ENCODE results near the gene ASS1. TPM values are rescaled to one million over a fixed set of nuclear protein-coding genes. Genes with fewer than 3 reads are reported as not detected.
A peak's percentile ranks its signal among the peaks of the same experiment; 100 is the strongest.

ASS1 gene
- total RNA-seq, 1 donor from 2014 or later = 73.1 TPM

DNA sequence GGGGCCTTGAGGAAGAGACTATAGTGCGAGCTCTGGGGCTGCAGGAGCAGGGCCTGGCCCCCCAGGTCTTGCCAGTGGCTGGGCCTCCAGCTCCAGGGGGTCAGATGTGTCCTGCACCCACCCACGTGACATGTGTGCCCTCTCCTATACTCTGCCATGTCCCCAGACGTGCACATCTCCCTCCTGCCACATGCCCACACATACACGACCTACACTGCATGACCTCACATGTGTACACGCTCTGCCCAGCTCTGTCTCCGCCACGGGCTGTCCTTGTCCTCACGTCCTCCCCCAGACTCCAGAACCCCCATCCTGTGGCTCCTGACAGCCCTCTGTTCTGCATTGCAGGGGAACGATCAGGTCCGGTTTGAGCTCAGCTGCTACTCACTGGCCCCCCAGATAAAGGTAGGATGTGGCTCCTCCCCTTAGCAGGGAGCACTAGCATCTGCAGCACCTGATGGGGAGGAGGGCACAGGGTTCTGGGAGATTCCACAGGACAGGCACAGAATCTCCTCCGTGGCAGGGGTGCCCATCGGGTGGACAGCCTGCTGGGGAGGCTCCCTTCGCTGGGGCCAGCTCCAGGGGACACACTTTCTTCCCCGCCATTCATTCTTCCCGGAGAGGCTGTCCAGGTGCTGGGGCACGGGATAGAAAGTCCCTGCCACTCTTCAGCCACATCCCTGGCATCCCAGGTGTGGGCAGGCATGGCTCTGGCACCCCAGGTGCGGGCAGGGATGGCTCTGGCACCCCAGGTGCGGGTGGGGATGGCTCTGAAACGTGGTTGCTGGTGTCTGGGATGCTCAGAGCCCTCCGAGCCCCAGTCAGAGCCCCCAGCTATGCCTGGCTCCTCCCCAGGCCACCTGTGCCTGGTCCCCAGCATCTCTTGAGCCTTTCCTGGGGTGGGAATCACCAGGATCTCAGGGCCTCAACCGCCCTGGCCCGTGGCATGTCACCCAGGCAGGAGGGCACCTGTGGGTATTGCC lies 19.3 kb downstream of the ASS1 start:
- intact Hi-C loops (cut with DNase I) = no loop called here
- ATAC-seq (no peak), DNase-seq (ENCODE audit: low spot score) (no peak)

DNA sequence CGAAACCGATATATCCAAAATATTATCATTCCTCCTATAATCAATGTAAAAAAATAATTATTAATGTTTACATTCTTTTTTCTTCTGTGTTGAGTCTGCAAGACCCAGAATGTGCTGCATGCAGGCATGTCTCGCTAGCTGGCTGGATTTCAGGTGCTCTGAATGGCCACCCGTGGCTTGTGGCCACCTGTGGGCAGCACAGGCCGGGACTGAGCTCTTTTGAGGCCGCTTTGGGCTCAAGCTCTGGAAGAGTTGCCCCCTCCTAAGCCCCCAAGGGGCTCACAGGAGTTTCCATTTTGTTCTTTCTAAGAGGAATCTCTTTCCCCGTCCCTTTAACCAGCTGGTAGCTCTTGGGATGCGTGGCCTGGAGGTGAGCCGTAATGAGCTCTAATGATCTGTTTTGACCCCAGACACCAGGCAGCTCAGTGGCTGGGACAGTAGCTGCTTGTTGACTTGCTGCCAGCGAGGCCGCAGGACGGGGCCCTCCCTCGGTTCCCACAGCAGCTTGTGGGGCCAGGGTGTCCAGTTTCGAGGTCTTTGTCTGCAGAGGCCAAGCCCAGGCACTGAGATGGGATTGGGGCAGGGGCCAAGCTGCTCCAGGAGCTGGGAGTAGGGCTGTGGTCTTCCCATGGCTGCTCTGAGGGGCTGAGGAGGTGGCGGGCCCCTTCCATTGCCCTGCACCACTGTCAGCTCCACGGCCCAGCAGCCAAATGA lies 20.8 kb downstream of the ASS1 start:
- no peak for ATAC-seq
- DNase-seq (ENCODE audit: low spot score) = no peak
- intact Hi-C loops (cut with DNase I) = no loop called here

DNA sequence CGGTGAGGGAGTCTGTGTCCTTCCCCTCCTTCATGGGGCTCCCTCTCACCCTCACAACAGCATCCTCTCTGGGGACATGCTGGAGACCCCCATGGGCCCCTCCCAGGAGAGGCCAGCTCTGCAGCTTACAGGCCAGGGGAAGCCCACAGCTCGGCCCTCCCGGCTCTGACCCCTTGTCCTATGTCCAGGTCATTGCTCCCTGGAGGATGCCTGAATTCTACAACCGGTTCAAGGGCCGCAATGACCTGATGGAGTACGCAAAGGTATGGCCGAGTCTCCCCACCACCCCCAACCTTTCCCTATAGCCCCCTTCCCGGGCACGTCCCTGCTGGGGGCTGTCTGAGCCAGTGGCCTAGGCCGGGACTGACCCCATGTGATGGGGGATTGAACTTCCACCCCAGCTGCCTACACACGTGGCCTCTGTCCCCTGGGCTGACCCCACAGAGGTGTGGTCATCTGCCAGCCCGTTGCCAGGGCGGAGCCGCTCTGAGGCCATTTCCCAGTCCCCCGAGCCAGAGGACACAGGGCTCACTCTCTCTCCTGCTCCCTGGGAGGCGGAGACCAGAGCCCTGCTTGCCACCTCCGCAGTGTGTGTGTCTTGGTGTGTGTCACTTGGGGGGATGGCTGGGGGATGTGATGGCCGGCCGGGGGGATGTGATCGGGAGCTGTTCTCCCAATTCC lies 21.9 kb downstream of the ASS1 start:
- ATAC-seq = no peak

GRCh38 chr9:130467316-130467715 lies 22.6 kb downstream of the ASS1 start:
- intact Hi-C loops (cut with DNase I) = no loop called here
- DNase-seq (ENCODE audit: low spot score) (no peak), ATAC-seq (no peak)

More for the DNA sequence above, 21.9 kb downstream of the ASS1 start:
- intact Hi-C loops (cut with DNase I) = no loop called here
- no peak for DNase-seq (ENCODE audit: low spot score)

DNA sequence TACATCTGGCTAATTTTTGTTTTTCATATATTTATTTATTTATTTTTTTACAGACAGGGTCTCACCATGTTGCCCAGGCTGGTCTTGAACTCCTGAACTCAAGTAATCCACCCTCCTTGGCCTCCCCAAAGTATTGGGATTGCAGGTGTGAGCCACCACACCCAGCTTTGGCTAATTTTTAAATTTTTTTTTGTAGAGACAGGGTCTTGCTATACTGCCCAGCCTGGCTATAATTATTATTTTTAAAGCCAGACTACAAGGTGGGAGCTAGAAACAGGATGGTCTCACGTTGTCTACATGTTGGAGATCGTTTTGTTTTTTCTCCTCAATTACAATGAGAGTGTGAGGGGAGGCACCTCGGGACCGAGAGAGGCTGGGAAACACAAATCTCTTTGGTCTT lies 23.8 kb downstream of the ASS1 start:
- ATAC-seq = no peak

DNA sequence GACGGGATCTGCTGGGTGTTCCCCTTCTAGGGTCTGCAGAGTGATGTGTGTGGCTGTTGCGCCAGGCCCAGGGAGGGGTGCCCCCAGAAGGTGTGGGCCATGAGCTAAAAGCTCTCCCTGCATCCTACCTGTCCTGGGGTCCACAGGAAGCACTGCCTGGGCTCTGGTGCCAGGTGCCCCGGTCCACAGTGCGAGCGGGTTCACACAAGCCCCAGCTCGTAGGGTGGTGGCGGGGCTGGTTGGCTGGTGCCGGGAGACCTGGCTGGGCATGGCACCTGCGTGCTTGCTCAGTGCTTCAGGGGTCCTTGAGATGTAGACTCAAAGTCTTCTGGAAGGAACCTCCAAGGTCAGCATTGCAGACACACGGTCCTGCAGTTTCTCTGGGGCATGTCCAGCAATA lies 25.5 kb downstream of the ASS1 start:
- DNase-seq (ENCODE audit: low spot score) (no peak), ATAC-seq (no peak)
- intact Hi-C loops (cut with DNase I) = no loop called here

More for the DNA sequence above, 23.8 kb downstream of the ASS1 start:
- DNase-seq (ENCODE audit: low spot score) = no peak
- intact Hi-C loops (cut with DNase I) = no loop called here

DNA sequence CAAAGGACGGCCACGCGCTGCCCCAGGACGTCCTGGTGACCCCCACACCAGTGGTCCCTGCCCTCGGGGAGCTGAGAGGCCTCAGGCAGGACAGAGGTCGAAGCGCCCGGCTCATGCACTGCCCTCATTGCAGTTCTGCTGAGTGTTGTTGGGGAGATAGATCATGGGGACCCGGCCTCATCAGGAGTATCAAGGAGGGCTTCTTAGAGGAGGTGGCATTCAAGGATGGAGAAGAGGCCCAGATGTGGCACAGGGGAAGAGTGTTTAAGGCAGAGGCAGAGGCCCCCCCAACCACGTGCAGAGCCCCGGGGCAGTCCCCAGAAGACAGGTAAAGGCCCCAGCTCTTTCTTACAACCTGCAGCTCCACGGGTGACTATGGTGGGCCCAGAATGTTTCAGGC lies 26.2 kb downstream of the ASS1 start:
- no peak for DNase-seq (ENCODE audit: low spot score)
- ATAC-seq = no peak
- intact Hi-C loops (cut with DNase I) = no loop called here

DNA sequence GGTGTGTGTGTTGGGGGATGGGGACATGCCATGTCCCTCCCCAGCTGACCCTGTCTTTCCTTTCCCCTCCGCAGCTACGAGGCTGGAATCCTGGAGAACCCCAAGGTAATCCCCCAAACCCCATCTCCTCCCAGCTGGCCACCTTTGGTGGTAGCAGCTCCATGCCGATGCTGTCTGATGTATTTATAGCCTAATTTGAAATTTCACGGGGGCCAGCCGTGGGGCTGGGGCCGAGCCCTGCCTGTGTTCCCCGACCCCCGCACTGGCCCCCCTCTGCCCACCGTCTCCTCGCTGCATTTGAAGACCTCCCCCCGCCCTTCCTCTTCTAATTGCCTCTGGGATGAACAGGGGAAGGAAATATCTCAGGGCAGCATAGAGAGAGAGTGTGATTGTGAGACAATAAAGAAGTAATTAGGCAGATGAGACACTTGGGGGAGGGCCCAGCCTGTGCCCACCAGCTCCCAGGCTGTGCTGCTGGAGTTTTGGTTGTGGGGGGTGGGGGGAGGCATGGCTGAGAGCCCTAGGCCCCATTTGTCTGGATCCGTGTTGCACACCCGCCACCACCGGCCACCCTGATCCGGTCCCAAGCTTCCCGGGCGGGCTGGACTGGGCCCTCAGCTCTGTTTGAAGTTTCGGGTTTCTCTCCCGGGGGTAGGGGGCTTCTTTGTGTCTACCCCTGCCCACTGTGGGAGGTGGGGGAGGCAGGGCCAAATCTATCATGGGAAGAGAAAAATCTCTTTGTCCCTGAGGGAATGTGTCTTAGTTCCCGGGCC lies 26.8 kb downstream of the ASS1 start:
- ATAC-seq = no peak
- intact Hi-C loops (cut with DNase I) = no loop called here
- DNase-seq (ENCODE audit: low spot score) = no peak

GRCh38 chr9:130472184-130472705 lies 27.5 kb downstream of the ASS1 start:
- intact Hi-C loops (cut with DNase I) = no loop called here
- no peak for DNase-seq (ENCODE audit: low spot score)
- ATAC-seq = peak; percentile 9

GRCh38 chr9:130473009-130473408 lies 28.2 kb downstream of the ASS1 start:
- DNase-seq (ENCODE audit: low spot score) = no peak
- ATAC-seq = no peak
- intact Hi-C loops (cut with DNase I) = no loop called here

DNA sequence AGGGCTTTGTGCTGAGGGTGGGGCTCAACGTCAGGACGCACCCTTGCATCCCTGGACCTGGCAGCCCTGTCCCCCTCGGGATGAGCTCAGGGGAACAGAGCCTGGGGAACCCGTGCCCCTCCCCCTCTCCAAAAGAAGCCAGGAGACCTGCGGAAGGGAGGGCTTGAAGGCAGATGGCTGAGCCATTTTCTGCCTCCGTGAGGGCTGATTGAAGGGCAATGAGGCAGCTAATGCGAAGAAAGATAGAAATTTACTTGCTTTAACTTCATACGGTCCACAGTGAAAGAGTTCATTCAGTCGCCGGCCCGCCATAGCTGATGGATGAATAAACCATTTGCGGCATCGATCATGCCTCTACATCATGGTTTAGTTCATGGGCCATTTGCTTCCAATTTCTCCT lies 28.8 kb downstream of the ASS1 start:
- intact Hi-C loops (cut with DNase I) = no loop called here
- no peak for DNase-seq (ENCODE audit: low spot score)

DNA sequence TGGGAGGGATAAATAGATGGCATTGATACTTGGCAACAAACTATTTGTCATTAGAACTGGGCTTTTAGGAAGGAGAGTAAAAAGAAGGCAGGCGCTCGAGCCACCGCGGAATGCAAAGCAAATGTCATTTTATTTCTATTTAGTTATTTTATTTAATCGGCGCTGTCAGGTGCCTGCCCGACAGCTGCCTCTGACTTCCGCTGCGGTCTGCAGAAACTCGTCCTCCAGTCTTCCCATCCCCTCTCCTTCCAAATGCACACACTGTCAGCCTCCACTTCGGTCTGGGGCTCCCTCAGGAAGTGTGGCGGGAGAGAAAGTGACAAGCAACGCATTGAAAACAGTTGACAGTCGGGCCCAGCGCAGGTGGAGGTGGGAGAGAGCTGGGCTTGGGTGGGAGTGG lies 29.3 kb downstream of the ASS1 start:
- DNase-seq (ENCODE audit: low spot score) = no peak
- no peak for ATAC-seq
- intact Hi-C loops (cut with DNase I) = no loop called here

More for the DNA sequence above, 28.8 kb downstream of the ASS1 start:
- ATAC-seq = no peak

- intact Hi-C loops (cut with DNase I) = no loop called here
- DNase-seq (ENCODE audit: low spot score) = no peak
- ATAC-seq = no peak
Observed at GRCh38 chr9:130476151-130476730, 31.5 kb downstream of the ASS1 start.

GRCh38 chr9:130477564-130477963 lies 32.8 kb downstream of the ASS1 start:
- no peak for ATAC-seq
- intact Hi-C loops (cut with DNase I) = no loop called here
- no peak for DNase-seq (ENCODE audit: low spot score)

- ATAC-seq = no peak
- intact Hi-C loops (cut with DNase I) = no loop called here
- DNase-seq (ENCODE audit: low spot score) = no peak
Observed at GRCh38 chr9:130478152-130478551, 33.4 kb downstream of the ASS1 start.

GRCh38 chr9:130478736-130479575 lies 34.2 kb downstream of the ASS1 start:
- no peak for ATAC-seq
- intact Hi-C loops (cut with DNase I) = no loop called here
- no peak for DNase-seq (ENCODE audit: low spot score)

- intact Hi-C loops (cut with DNase I) = no loop called here
- DNase-seq (ENCODE audit: low spot score) = no peak
Observed at GRCh38 chr9:130479587-130479986, 34.8 kb downstream of the ASS1 start.

More at GRCh38 chr9:130479587-130479986, 34.8 kb downstream of the ASS1 start:
- no peak for ATAC-seq
